ENCODE data around the gene PRSS56. TPM values are rescaled to one million over a fixed set of nuclear protein-coding genes. Genes with fewer than 3 reads are reported as not detected.

Gene PRSS56
- total RNA-seq, 1 donor from 2014 or later, result not detected

- no peaks in the 10 kb centered on the region for H3K27me3 Mint-ChIP-seq (ENCODE audit: low read depth, unreplicated experiment)
- H3K27ac ChIP-seq (ENCODE audit: low read depth, low read length), result peak overlapping the region; percentile 95
- H4K20me1 ChIP-seq (ENCODE audit: insufficient read depth, low read length), result peaks cover 43% of the 10 kb centered on the region
- H3K9ac ChIP-seq (ENCODE audit: low read length), result peak overlapping the region; percentile 98
- H3K27ac Mint-ChIP-seq (ENCODE audit: unreplicated experiment), result peak overlapping the region; percentile 98
- H3K79me2 ChIP-seq (ENCODE audit: insufficient read depth, low read length), result peaks cover 91% of the 10 kb centered on the region
- H3K9me3 ChIP-seq (ENCODE audit: insufficient read depth, low read depth, low read length), result peaks cover 3% of the 10 kb centered on the region
- peak overlapping the region; percentile 83 for H2AFZ ChIP-seq (ENCODE audit: low read depth, low read length)
- peaks cover 7% of the 10 kb centered on the region for H3K9me3 Mint-ChIP-seq (ENCODE audit: unreplicated experiment)
- H3K4me1 Mint-ChIP-seq (ENCODE audit: low read depth, unreplicated experiment), result peaks cover 19% of the 10 kb centered on the region
- H3K27me3 ChIP-seq (ENCODE audit: insufficient read depth, low read length), result no peaks in the 10 kb centered on the region
- no peak for DNase-seq (ENCODE audit: low read depth)
- peaks cover 14% of the 10 kb centered on the region for H3K36me3 Mint-ChIP-seq (ENCODE audit: low read depth, unreplicated experiment)
- peak overlapping the region; percentile 93 for H3K4me2 ChIP-seq (ENCODE audit: low read length)
- TF ChIP-seq EZH2 (IDR thresholded peaks at IDR 0.05; ENCODE audit: insufficient read depth, low read length), result no peak
- no peak for TF ChIP-seq CTCF (IDR thresholded peaks at IDR 0.05; ENCODE audit: insufficient read depth, low read depth, low read length)
- peaks cover 11% of the 10 kb centered on the region for H3K36me3 ChIP-seq (ENCODE audit: insufficient read depth, low read length)
- peaks cover 13% of the 10 kb centered on the region for H3K4me1 ChIP-seq (ENCODE audit: insufficient read depth, low read length)
- H3K4me3 ChIP-seq (ENCODE audit: insufficient read depth, low read depth, low read length), result peak overlapping the region; percentile 91
- H3K4me3 Mint-ChIP-seq (ENCODE audit: unreplicated experiment), result peak overlapping the region; percentile 98
- no peak for FAIRE-seq
Measured at GRCh38 chr2:232549655-232550353, 29.6 kb downstream of the PRSS56 start.

GRCh38 chr2:232550354-232551249 lies 30.4 kb downstream of the PRSS56 start, which contains the start of the genes EIF4E2 and TIGD1:
EIF4E2 (plus strand) TSS chr2:232550689; CDS start chr2:232550725, 36 bp downstream.
TIGD1 (minus strand) TSS chr2:232550557; CDS start chr2:232549882, 675 bp downstream.
- peaks cover 17% of the 10 kb centered on the region for H3K36me3 ChIP-seq (ENCODE audit: insufficient read depth, low read length)
- H4K20me1 ChIP-seq (ENCODE audit: insufficient read depth, low read length), result peaks cover 51% of the 10 kb centered on the region
- Mint-ChIP-seq H3K4me3 (ENCODE audit: unreplicated experiment) (peak within 1 kb of the TSS; percentile 98), H3K36me3 (ENCODE audit: low read depth, unreplicated experiment) (peaks cover 17% of the 10 kb centered on the region), H3K4me1 (ENCODE audit: low read depth, unreplicated experiment) (peaks cover 22% of the 10 kb centered on the region), H3K27ac (ENCODE audit: unreplicated experiment) (peak within 1 kb of the TSS; percentile 98), H3K27me3 (ENCODE audit: low read depth, unreplicated experiment) (no peaks in the 10 kb centered on the region), H3K9me3 (ENCODE audit: unreplicated experiment) (peaks cover 7% of the 10 kb centered on the region)
- FAIRE-seq (no peak), DNase-seq (ENCODE audit: low read depth) (peak; percentile 88)
- H3K79me2 ChIP-seq (ENCODE audit: insufficient read depth, low read length), result peaks cover 97% of the 10 kb centered on the region
- peak within 1 kb of the TSS; percentile 91 for H3K4me3 ChIP-seq (ENCODE audit: insufficient read depth, low read depth, low read length)
- peak within 1 kb of the TSS; percentile 93 for H3K4me2 ChIP-seq (ENCODE audit: low read length)
- H3K9ac ChIP-seq (ENCODE audit: low read length), result peak within 1 kb of the TSS; percentile 98
- TF ChIP-seq CTCF (IDR thresholded peaks at IDR 0.05; ENCODE audit: insufficient read depth, low read depth, low read length) (peak; percentile 14), EZH2 (IDR thresholded peaks at IDR 0.05; ENCODE audit: insufficient read depth, low read length) (no peak)
- no peaks in the 10 kb centered on the region for H3K27me3 ChIP-seq (ENCODE audit: insufficient read depth, low read length)
- peaks cover 13% of the 10 kb centered on the region for H3K4me1 ChIP-seq (ENCODE audit: insufficient read depth, low read length)
- peak within 1 kb of the TSS; percentile 83 for H2AFZ ChIP-seq (ENCODE audit: low read depth, low read length)
- H3K27ac ChIP-seq (ENCODE audit: low read depth, low read length), result peak within 1 kb of the TSS; percentile 95
- peaks cover 3% of the 10 kb centered on the region for H3K9me3 ChIP-seq (ENCODE audit: insufficient read depth, low read depth, low read length)
